HepG2 (cell line): ENCODE measurements around the gene PLLP. TPM values are rescaled to one million over a fixed set of nuclear protein-coding genes. Genes with fewer than 3 reads are reported as not detected.

Source experiments
- CAMTA2 ChIP-seq: sonication (generic); formaldehyde crosslinking; IDR thresholded peaks from 2 replicates; pipeline ENCODE4 v1.4.0; 2020; ENCODE audit warnings: mild to moderate bottlenecking, missing genetic modification reagents, borderline replicate concordance
- CCAR2 ChIP-seq: fragments of 200-400 bp; formaldehyde crosslinking; optimal IDR thresholded peaks from 2 replicates; pipeline ENCODE3; 2018; ENCODE audit warnings: low read depth, mild to moderate bottlenecking, low read length, moderate library complexity
- ETV5 ChIP-seq: IDR thresholded peaks from 2 replicates; pipeline ENCODE4 v1.6.1; 2018; ENCODE audit warnings: missing biosample characterization, missing genetic modification reagents, inconsistent platforms, borderline replicate concordance
- KDM5A ChIP-seq: fragments of 200-600 bp; sonication (generic); IDR thresholded peaks from 2 replicates; pipeline ENCODE4 v1.7.0; 2018; ENCODE audit warnings: antibody characterized with exemption, mild to moderate bottlenecking, low read length, borderline replicate concordance
- MTA1 ChIP-seq: sonication (generic); formaldehyde crosslinking; IDR thresholded peaks from 2 replicates; pipeline ENCODE4 v1.4.0; 2020; ENCODE audit warnings: missing genetic modification reagents, mild to moderate bottlenecking, borderline replicate concordance
- RFXAP ChIP-seq: sonication (generic); formaldehyde crosslinking; IDR thresholded peaks from 2 replicates; pipeline ENCODE4 v1.4.0; 2020; ENCODE audit warnings: missing genetic modification reagents, borderline replicate concordance
- ZNF30 ChIP-seq: sonication (generic); formaldehyde crosslinking; IDR thresholded peaks from 2 replicates; pipeline ENCODE4 v1.5.0; 2020; ENCODE audit warnings: mild to moderate bottlenecking, missing genetic modification reagents
- ZNF335 ChIP-seq: sonication (generic); formaldehyde crosslinking; IDR thresholded peaks from 2 replicates; pipeline ENCODE4 v1.4.0; 2020; ENCODE audit warnings: missing genetic modification reagents
- ZNF678 ChIP-seq: sonication (generic); formaldehyde crosslinking; IDR thresholded peaks from 2 replicates; pipeline ENCODE4 v1.4.0; 2020; ENCODE audit warnings: mild to moderate bottlenecking, missing genetic modification reagents
- ZNF75D ChIP-seq: sonication (generic); formaldehyde crosslinking; IDR thresholded peaks from 2 replicates; pipeline ENCODE4 v1.8.1; 2023; ENCODE audit warnings: missing genetic modification reagents, mild to moderate bottlenecking, borderline replicate concordance
- ZNF780A ChIP-seq: sonication (generic); formaldehyde crosslinking; IDR thresholded peaks from 2 replicates; pipeline ENCODE4 v1.8.0; 2022; ENCODE audit warnings: mild to moderate bottlenecking, missing genetic modification reagents, moderate library complexity
- ZNF83 ChIP-seq: sonication (generic); formaldehyde crosslinking; IDR thresholded peaks from 2 replicates; pipeline ENCODE4 v1.4.0; 2020; ENCODE audit warnings: missing genetic modification reagents, mild to moderate bottlenecking, borderline replicate concordance
- polyA plus RNA-seq, 8 experiments: library from polyadenylated mRNA; depleted of rRNA in 3 of 8; stranded (reverse) in 7 of 8; unstranded in 1 of 8; fragments of >200 nt; fragmentation: Illumina TruSeq in 4 of 8; extraction: Trizol in 4 of 8; gene quantifications; 2 replicates each; pipeline versions ENCODE4 v1.2.1 to v1.2.3, GENCODE V29; 2011 to 2016; ENCODE audit warnings: low read depth in 4 of 8, missing spikeins in 1 of 8, mixed read lengths in 1 of 8; ENCODE audit not compliant: insufficient read depth in 1 of 8
- total RNA-seq, 5 experiments: library from RNA; depleted of rRNA; stranded (reverse); fragments of >200 nt; fragmentation: Illumina TruSeq; extraction: Trizol; gene quantifications; 2 replicates each; pipeline ENCODE4 v1.2.3, GENCODE V29; 2016; ENCODE audit warnings: low read depth in 1 of 5
- TF ChIP-seq, protein P1 (sequence below): sonication (generic); formaldehyde crosslinking; IDR thresholded peaks from 2 replicates; pipeline ENCODE4 v1.5.0; 2020; ENCODE audit warnings: mild to moderate bottlenecking, missing genetic modification reagents, borderline replicate concordance
- TF ChIP-seq, protein P2 (sequence below): sonication (generic); formaldehyde crosslinking; IDR thresholded peaks from 2 replicates; pipeline ENCODE4 v1.4.0; 2020; ENCODE audit warnings: mild to moderate bottlenecking, missing genetic modification reagents
- TF ChIP-seq, protein P3 (sequence below): sonication (generic); formaldehyde crosslinking; IDR thresholded peaks from 2 replicates; pipeline ENCODE4 v1.4.0; 2020; ENCODE audit warnings: missing genetic modification reagents, borderline replicate concordance

Gene PLLP
- total and polyA plus RNA-seq, 2 of the 13 experiments (the other 11 are each of a cell fraction or from before 2014, with no cell fraction given), result 60.6 to 127 TPM

DNA sequence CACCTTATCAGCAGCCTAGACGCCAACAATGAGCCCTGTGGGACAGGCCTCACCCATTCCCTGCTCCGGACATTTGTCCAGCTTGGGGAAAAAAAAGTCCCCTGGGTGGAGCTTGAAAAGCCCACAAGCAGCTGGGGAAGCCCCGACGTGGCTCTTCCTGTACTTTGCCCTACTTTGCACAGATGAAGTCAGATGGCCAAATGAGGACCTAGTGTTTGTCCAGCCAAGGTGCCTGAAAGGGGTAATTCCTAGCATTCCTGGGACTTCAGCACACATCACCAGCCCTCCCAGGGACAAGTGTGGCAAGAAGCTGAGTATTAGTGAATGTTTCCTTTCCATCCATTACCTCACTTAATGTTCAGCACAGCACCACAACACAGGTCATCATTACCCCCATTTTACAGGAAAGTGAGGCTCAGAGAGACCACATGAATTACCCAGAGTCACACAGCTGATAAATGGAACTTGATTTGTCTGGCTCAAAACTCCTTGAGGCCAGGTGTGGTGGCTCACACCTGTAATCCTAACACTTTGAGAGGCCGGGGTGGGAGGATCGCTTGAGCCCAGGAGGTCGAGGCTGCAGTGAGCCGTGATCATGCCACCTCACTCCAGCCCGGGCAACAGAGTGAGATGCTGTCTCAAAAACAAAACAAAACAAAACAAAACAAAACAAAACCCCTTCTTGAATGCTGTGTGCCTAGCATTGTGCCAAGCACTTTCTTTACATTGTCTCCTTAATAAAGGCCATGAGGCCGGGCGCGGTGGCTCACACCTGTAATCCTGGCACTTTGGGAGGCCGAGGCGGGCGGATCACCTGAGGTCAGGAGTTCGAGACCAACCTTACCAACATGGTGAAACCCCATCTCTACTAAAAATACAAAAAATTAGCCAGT, 19.9 kb upstream of the PLLP start (continued):
- TF ChIP-seq, protein P1, sequence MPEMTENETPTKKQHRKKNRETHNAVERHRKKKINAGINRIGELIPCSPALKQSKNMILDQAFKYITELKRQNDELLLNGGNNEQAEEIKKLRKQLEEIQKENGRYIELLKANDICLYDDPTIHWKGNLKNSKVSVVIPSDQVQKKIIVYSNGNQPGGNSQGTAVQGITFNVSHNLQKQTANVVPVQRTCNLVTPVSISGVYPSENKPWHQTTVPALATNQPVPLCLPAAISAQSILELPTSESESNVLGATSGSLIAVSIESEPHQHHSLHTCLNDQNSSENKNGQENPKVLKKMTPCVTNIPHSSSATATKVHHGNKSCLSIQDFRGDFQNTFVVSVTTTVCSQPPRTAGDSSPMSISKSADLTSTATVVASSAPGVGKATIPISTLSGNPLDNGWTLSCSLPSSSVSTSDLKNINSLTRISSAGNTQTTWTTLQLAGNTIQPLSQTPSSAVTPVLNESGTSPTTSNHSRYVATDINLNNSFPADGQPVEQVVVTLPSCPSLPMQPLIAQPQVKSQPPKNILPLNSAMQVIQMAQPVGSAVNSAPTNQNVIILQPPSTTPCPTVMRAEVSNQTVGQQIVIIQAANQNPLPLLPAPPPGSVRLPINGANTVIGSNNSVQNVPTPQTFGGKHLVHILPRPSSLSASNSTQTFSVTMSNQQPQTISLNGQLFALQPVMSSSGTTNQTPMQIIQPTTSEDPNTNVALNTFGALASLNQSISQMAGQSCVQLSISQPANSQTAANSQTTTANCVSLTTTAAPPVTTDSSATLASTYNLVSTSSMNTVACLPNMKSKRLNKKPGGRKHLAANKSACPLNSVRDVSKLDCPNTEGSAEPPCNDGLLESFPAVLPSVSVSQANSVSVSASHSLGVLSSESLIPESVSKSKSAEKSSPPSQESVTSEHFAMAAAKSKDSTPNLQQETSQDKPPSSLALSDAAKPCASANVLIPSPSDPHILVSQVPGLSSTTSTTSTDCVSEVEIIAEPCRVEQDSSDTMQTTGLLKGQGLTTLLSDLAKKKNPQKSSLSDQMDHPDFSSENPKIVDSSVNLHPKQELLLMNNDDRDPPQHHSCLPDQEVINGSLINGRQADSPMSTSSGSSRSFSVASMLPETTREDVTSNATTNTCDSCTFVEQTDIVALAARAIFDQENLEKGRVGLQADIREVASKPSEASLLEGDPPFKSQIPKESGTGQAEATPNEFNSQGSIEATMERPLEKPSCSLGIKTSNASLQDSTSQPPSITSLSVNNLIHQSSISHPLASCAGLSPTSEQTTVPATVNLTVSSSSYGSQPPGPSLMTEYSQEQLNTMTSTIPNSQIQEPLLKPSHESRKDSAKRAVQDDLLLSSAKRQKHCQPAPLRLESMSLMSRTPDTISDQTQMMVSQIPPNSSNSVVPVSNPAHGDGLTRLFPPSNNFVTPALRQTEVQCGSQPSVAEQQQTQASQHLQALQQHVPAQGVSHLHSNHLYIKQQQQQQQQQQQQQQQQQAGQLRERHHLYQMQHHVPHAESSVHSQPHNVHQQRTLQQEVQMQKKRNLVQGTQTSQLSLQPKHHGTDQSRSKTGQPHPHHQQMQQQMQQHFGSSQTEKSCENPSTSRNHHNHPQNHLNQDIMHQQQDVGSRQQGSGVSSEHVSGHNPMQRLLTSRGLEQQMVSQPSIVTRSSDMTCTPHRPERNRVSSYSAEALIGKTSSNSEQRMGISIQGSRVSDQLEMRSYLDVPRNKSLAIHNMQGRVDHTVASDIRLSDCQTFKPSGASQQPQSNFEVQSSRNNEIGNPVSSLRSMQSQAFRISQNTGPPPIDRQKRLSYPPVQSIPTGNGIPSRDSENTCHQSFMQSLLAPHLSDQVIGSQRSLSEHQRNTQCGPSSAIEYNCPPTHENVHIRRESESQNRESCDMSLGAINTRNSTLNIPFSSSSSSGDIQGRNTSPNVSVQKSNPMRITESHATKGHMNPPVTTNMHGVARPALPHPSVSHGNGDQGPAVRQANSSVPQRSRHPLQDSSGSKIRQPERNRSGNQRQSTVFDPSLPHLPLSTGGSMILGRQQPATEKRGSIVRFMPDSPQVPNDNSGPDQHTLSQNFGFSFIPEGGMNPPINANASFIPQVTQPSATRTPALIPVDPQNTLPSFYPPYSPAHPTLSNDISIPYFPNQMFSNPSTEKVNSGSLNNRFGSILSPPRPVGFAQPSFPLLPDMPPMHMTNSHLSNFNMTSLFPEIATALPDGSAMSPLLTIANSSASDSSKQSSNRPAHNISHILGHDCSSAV (CRISPR knock-in tag), result no peak
- TF ChIP-seq, protein P2, sequence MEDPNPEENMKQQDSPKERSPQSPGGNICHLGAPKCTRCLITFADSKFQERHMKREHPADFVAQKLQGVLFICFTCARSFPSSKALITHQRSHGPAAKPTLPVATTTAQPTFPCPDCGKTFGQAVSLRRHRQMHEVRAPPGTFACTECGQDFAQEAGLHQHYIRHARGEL, result no peak
- TF ChIP-seq ZNF75D, result no peak
- no peak for TF ChIP-seq ZNF30 (CRISPR knock-in tag)
- TF ChIP-seq RFXAP (CRISPR knock-in tag), result peak; percentile 83; the same call in 1 of the 2 replicates
- TF ChIP-seq ETV5 (CRISPR knock-in tag), result peak; percentile 82
- no peak; the same call in 1 of the 2 replicates for TF ChIP-seq ZNF678 (CRISPR knock-in tag)
- no peak for TF ChIP-seq KDM5A
- no peak for TF ChIP-seq ZNF83 (CRISPR knock-in tag)
- TF ChIP-seq, protein P3, sequence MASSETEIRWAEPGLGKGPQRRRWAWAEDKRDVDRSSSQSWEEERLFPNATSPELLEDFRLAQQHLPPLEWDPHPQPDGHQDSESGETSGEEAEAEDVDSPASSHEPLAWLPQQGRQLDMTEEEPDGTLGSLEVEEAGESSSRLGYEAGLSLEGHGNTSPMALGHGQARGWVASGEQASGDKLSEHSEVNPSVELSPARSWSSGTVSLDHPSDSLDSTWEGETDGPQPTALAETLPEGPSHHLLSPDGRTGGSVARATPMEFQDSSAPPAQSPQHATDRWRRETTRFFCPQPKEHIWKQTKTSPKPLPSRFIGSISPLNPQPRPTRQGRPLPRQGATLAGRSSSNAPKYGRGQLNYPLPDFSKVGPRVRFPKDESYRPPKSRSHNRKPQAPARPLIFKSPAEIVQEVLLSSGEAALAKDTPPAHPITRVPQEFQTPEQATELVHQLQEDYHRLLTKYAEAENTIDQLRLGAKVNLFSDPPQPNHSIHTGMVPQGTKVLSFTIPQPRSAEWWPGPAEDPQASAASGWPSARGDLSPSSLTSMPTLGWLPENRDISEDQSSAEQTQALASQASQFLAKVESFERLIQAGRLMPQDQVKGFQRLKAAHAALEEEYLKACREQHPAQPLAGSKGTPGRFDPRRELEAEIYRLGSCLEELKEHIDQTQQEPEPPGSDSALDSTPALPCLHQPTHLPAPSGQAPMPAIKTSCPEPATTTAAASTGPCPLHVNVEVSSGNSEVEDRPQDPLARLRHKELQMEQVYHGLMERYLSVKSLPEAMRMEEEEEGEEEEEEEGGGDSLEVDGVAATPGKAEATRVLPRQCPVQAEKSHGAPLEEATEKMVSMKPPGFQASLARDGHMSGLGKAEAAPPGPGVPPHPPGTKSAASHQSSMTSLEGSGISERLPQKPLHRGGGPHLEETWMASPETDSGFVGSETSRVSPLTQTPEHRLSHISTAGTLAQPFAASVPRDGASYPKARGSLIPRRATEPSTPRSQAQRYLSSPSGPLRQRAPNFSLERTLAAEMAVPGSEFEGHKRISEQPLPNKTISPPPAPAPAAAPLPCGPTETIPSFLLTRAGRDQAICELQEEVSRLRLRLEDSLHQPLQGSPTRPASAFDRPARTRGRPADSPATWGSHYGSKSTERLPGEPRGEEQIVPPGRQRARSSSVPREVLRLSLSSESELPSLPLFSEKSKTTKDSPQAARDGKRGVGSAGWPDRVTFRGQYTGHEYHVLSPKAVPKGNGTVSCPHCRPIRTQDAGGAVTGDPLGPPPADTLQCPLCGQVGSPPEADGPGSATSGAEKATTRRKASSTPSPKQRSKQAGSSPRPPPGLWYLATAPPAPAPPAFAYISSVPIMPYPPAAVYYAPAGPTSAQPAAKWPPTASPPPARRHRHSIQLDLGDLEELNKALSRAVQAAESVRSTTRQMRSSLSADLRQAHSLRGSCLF (CRISPR knock-in tag), result no peak
- TF ChIP-seq ZNF335, result peak; percentile 98
- TF ChIP-seq CAMTA2 (CRISPR knock-in tag), result no peak
- TF ChIP-seq MTA1 (CRISPR knock-in tag), result peak; percentile 65; the same call in 1 of the 2 replicates
- TF ChIP-seq CCAR2, result no peak
- TF ChIP-seq ZNF780A (CRISPR knock-in tag), result no peak
